Duodenal mucosa (tissue), 2 donors: ENCODE results near the gene KDM7A.
A peak's percentile ranks its signal among the peaks of the same experiment; 100 is the strongest.

ENCODE experiments used
- H3K27ac ChIP-seq: one replicate; pipeline ENCODE4 v1.7.0; 2013; ENCODE audit warnings: low read depth, low read length
- H3K27me3 ChIP-seq, 2 donors: one replicate each; pipeline ENCODE4 v1.7.0; 2013; ENCODE audit warnings: low read length in 2 of 2, control low read depth in 1 of 2; ENCODE audit not compliant: insufficient read depth in 2 of 2, control insufficient read depth in 1 of 2
- H3K36me3 ChIP-seq, 2 donors: one replicate each; pipeline ENCODE4 v1.7.0; 2013; ENCODE audit warnings: low read length in 2 of 2, control low read depth in 1 of 2; ENCODE audit not compliant: insufficient read depth in 2 of 2, control insufficient read depth in 1 of 2
- H3K4me1 ChIP-seq, 2 donors: one replicate each; pipeline ENCODE4 v1.7.0; 2013; ENCODE audit warnings: low read length in 2 of 2, control low read depth in 1 of 2; ENCODE audit not compliant: insufficient read depth in 2 of 2, control insufficient read depth in 1 of 2
- H3K4me3 ChIP-seq, 2 donors: one replicate each; pipeline ENCODE4 v1.7.0; 2013; ENCODE audit warnings: low read length in 2 of 2, low read depth in 1 of 2
- H3K9ac ChIP-seq, 2 donors: one replicate each; pipeline ENCODE4 v1.7.0; 2013; ENCODE audit warnings: low read length in 2 of 2, low read depth in 1 of 2
- H3K9me3 ChIP-seq, 2 donors: one replicate each; pipeline ENCODE4 v1.7.0; 2013; ENCODE audit warnings: low read length in 2 of 2, control low read depth in 1 of 2; ENCODE audit not compliant: control insufficient read depth in 1 of 2

KDM7A gene

DNA sequence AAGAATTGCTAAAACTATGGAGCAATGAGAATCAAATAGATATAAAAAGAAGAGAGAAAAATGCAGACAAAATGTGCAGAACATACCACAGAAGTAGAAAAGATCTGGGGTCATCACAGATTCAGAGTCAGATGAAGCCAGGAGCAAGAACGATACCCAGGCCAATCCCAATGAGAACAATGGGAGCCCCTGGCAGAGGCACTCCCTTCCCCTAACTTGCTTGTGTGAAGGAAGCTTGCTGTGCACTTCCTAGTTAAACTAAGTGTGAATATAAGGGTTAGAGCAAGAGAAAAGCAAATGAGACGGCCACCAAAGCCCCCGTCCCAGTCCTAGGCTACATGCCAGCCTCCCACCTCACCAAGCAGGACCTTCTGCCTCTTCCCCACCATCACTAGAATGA lies 126.7 kb downstream of the KDM7A start:
- Histone ChIP-seq H3K36me3 (peaks cover 9 to 25% of the 10 kb centered on the region in 2 donors), H3K27ac (no peak overlapping the region), H3K9ac (no peak overlapping the region), H3K4me3 (no peak overlapping the region), H3K27me3 (no peaks in the 10 kb centered on the region), H3K4me1 (peaks cover 34 to 50% of the 10 kb centered on the region in 2 donors), H3K9me3 (no peaks in the 10 kb centered on the region)

DNA sequence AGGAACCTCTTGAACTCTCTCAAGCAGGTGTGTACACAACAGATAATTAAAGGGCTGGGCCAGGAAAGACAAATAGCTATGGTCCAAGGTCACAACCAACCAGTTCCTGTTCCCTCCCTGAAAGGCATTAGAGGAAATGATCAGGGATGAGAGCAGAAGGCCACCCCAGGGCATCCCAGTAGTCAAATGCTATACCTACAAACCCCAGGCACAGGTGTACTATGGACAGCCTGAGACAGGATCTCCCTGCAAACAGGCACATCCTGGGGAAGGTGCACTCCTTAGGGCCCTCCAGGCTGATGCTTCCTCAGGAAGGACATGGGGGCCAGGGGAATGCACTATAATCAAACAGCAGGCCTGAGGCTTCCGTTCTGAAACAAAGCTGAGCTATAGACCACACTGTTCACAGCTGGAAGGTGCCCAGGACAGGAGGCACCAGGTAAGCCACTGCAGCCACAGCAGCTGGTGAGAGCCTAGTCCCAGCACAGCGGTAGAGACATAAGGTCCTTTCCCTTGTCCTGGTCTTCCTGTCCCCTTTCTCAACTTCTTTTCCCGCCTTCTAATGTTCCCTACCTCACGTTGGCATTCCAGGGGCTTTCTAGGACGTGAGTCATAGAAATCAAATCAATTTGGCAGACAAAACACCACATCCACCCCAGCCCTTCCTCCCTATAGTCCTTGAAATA lies 127.3 kb downstream of the KDM7A start:
- Histone ChIP-seq H3K4me1 (peaks cover 34 to 48% of the 10 kb centered on the region in 2 donors), H3K27me3 (no peaks in the 10 kb centered on the region), H3K27ac (peak overlapping the region; percentile 47), H3K9me3 (no peaks in the 10 kb centered on the region), H3K36me3 (peaks cover 9 to 27% of the 10 kb centered on the region in 2 donors), H3K4me3 (peak overlapping the region in 1 of 2 donors; percentile 33), H3K9ac (peak overlapping the region in 1 of 2 donors; percentile 1)

DNA sequence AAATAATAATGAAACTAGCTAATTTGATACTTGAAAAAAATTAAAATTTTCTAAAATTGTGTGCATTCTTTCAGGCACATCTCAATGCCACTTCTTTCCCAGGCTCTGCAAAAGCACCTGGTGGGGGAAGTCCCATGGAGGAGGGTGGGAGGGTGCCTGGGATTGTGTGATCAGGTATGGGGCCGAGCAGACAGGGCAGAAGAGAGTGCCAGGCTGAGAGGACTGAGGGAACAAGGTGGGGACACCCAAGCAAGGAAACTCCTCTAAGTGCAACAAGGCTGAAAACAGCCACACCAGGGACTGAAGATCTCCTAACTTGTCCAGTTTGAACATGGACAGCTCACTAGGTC lies 127.8 kb downstream of the KDM7A start:
- H3K4me3 ChIP-seq, result peak overlapping the region in 1 of 2 donors; percentile 33
- H3K4me1 ChIP-seq, result peaks cover 30 to 43% of the 10 kb centered on the region in 2 donors
- peaks cover 9 to 25% of the 10 kb centered on the region in 2 donors for H3K36me3 ChIP-seq
- no peak overlapping the region for H3K9ac ChIP-seq
- H3K27me3 ChIP-seq, result no peaks in the 10 kb centered on the region
- H3K27ac ChIP-seq, result no peak overlapping the region
- H3K9me3 ChIP-seq, result no peaks in the 10 kb centered on the region

DNA sequence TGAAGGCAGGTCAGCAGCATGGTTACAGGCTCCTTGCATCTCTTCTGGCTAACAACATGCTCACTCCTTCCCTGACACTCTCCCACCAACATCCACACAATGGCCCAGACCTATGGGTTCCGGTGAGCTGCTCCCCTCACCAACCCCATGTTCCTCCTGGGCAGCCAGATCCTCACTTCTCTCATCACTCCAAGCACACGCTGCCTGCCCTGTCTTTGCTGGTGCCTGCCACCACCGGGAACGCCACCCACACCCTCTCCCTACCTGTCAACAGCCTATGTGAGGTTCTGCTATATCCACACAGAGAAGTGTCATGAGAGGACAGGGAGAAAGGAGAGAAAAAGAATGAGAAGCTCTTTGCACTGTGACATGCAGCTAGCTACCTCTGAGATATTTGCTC lies 128.6 kb downstream of the KDM7A start:
- Histone ChIP-seq H3K9me3 (no peaks in the 10 kb centered on the region), H3K9ac (no peak overlapping the region), H3K4me3 (no peak overlapping the region), H3K36me3 (peaks cover 9 to 19% of the 10 kb centered on the region in 2 donors), H3K27ac (no peak overlapping the region), H3K27me3 (no peaks in the 10 kb centered on the region), H3K4me1 (peaks cover 30 to 43% of the 10 kb centered on the region in 2 donors)

DNA sequence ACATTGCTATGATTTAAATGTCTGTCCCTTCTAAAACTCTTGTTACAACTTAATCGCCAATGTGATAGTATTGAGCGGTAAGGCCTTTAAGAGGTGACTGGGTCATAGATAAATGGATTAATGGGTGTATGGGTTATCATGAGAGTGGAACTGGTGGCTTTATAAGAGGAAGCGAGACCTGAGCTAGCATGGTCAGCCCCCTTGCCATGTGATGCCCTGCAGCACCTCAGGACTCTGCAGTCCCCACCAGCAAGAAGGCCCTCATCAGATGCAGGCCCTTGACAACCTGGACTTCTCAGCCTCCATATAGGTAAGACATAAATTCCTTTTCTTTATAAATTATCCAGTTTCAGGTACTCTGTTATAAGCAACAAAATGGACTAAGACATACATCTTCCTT lies 129.6 kb downstream of the KDM7A start:
- Histone ChIP-seq H3K9me3 (no peaks in the 10 kb centered on the region), H3K27me3 (no peaks in the 10 kb centered on the region), H3K4me1 (peaks cover 30 to 43% of the 10 kb centered on the region in 2 donors), H3K36me3 (peaks cover 12 to 19% of the 10 kb centered on the region in 2 donors), H3K27ac (no peak overlapping the region), H3K4me3 (no peak overlapping the region), H3K9ac (no peak overlapping the region)

DNA sequence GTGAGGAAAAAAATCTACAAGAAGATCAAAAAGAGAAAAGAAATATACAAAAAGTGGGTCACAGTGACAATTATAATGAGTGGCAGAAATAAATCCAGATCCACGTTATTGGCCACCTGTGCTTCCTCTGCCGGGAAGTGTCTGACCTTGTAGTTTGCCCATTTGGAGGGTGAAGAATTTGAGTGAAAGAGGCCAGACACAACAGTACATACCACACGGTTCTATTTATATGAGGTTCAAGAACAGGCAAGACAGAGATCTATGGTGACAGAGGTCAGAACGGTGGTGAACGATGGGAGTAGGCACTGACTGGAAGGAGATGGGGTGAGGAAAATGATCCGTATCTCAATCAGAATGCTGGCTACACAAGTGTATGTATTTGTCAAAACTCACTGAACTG lies 131.1 kb downstream of the KDM7A start:
- no peak overlapping the region for H3K27ac ChIP-seq
- no peak overlapping the region for H3K4me3 ChIP-seq
- H3K9me3 ChIP-seq, result no peaks in the 10 kb centered on the region
- peaks cover 30 to 43% of the 10 kb centered on the region in 2 donors for H3K4me1 ChIP-seq
- H3K9ac ChIP-seq, result no peak overlapping the region
- H3K36me3 ChIP-seq, result peaks cover 22 to 24% of the 10 kb centered on the region in 2 donors
- H3K27me3 ChIP-seq, result no peaks in the 10 kb centered on the region

DNA sequence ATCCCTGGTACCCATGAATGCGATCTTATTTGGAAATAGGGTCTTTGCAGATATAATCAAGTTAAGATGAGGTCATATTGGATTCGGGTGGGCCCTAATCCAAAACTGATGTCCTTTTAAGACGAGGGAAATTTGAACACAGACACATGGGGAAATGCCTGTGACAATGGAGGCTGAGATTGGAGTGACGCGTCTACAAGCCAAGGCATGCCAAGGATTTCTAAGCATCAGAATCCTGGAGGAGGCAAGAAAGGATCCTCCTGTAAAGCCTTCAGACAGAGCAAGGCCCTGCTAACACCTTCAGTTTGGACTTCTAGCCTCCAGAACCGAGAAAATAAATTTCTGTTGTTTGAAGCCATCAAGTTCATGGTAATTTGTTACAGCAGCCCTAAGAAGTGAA lies 132.5 kb downstream of the KDM7A start:
- Histone ChIP-seq H3K27ac (no peak overlapping the region), H3K27me3 (no peaks in the 10 kb centered on the region), H3K4me1 (peaks cover 20 to 32% of the 10 kb centered on the region in 2 donors), H3K36me3 (peaks cover 33 to 35% of the 10 kb centered on the region in 2 donors), H3K9ac (no peak overlapping the region), H3K4me3 (no peak overlapping the region), H3K9me3 (no peaks in the 10 kb centered on the region)

DNA sequence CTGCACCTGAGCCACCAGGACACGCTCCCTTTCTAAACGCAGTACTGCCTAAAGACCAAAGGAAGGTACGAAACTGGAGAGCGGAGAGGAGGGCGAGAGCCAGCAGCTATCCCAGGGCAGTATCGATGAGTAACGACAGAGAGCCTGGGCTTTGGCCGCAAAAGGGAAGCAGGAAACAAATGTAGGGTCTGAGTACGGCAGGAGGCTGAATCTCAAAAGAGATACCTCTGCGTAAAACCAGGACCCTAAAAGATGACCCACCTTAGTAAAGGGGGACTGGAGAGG lies 134.5 kb downstream of the KDM7A start:
- H3K4me3 ChIP-seq, result no peak overlapping the region
- H3K27me3 ChIP-seq, result no peaks in the 10 kb centered on the region
- H3K36me3 ChIP-seq, result peaks cover 42 to 51% of the 10 kb centered on the region in 2 donors
- H3K4me1 ChIP-seq, result peaks cover 12 to 17% of the 10 kb centered on the region in 2 donors
- H3K9me3 ChIP-seq, result no peaks in the 10 kb centered on the region
- no peak overlapping the region for H3K27ac ChIP-seq
- H3K9ac ChIP-seq, result no peak overlapping the region

DNA sequence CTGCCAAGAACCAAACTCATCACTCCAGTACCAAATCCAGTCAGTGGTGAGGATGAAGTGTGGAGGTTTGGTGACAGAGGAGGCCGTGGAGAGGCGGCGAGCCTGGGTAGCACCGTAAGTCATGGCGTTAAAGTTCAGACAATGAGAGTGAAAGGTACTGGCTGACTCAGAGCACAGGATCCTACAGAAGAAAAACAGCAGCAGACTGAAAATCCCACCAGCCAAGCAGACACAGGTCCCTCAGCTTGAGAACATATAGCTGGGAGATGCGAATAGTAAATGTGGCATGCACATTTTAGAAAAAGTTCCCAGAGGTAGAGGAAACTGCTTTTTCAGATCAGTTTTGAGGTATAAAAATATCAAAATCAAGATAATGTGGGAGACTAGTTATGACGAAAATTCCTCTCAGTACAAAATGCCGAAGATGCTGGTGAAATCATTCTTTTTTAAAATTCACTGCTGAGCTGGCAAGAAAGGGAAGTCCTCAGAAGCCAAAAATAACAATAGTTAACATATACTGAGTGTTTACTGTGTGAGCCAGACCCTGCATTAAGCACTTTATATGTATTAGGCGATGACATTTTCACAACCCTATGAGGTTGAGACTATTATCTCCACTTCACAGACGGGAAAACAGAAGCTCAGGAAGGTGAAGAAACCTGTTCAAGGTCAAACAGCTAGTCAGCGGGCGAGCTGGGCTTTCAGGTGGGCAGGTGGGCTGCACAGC lies 135.0 kb downstream of the KDM7A start:
- no peak overlapping the region for H3K27ac ChIP-seq
- no peak overlapping the region for H3K9ac ChIP-seq
- no peaks in the 10 kb centered on the region for H3K27me3 ChIP-seq
- no peaks in the 10 kb centered on the region for H3K9me3 ChIP-seq
- peaks cover 14% of the 10 kb centered on the region in 2 donors for H3K4me1 ChIP-seq
- H3K4me3 ChIP-seq, result no peak overlapping the region
- H3K36me3 ChIP-seq, result peaks cover 40 to 56% of the 10 kb centered on the region in 2 donors

DNA sequence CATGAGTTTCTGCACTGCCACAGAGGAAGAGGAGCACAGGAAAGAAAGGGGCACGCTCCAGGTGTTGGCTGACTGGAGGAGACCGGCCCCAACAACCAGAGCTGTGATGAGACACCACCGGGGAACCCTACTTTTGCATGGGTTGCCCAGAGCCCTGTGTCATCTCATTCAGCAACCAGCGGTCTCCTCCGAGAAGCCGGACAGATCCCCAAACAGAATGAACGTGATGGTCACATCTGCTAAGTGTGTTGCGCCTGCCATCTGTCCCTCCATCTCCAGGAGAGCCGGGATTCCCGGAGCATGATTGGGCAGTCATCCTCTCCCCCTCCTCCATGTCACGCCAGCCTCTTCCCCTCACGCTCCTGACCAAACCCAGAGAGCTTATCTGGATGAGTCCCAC lies 136.9 kb downstream of the KDM7A start:
- Histone ChIP-seq H3K4me3 (no peak overlapping the region), H3K9ac (no peak overlapping the region), H3K36me3 (peaks cover 42 to 56% of the 10 kb centered on the region in 2 donors), H3K4me1 (peaks cover 0 to 6% of the 10 kb centered on the region in 2 donors), H3K27ac (no peak overlapping the region), H3K27me3 (no peaks in the 10 kb centered on the region), H3K9me3 (no peaks in the 10 kb centered on the region)
